WTC11 (cell line): ENCODE results near the gene MT1F. TPM values are rescaled to one million over a fixed set of nuclear protein-coding genes. Genes with fewer than 3 reads are reported as not detected.

Source experiments
- ATAC-seq: fragments of 200-7000 bp; cut with Tn5 transposase; 2 replicates; pipeline ENCODE4 v1.10.0; 2021; ENCODE audit warnings: mild to moderate bottlenecking, moderate library complexity
- CTCF ChIA-PET: fragments of 300-600 bp; sonication (Branson Sonifier 250); formaldehyde crosslinking; loops from one replicate; lab custom pipeline; 2021; ENCODE audit warnings: antibody characterized with exemption; lab: Charles Lee
- POLR2A ChIA-PET: fragments of 350-600 bp; sonication (Branson Sonifier 250); formaldehyde crosslinking; loops from one replicate; lab custom pipeline; 2021; ENCODE audit warnings: antibody characterized with exemption; lab: Charles Lee
- DNase-seq: peaks from one replicate; pipeline ENCODE4 v3.0.0; 2021; ENCODE audit warnings: low spot score
- H3K27ac Mint-ChIP-seq: 2 replicates; pipeline ENCODE4 v1.8.0; 2021; ENCODE audit warnings: mixed read lengths
- H3K27me3 Mint-ChIP-seq: 2 replicates; pipeline ENCODE4 v1.8.0; 2021; ENCODE audit warnings: low read depth, mild to moderate bottlenecking, moderate library complexity, mixed read lengths
- H3K36me3 Mint-ChIP-seq: 2 replicates; pipeline ENCODE4 v1.8.0; 2021; ENCODE audit warnings: mixed read lengths
- H3K4me1 Mint-ChIP-seq: 2 replicates; pipeline ENCODE4 v1.8.0; 2022; ENCODE audit warnings: mixed read lengths
- H3K4me3 Mint-ChIP-seq: 2 replicates; pipeline ENCODE4 v1.8.0; 2021; ENCODE audit warnings: mild to moderate bottlenecking, moderate library complexity, mixed read lengths
- H3K9me3 Mint-ChIP-seq: 2 replicates; pipeline ENCODE4 v1.8.0; 2021; ENCODE audit warnings: mixed read lengths
- ARID4B ChIP-seq: sonication (generic); formaldehyde crosslinking; IDR thresholded peaks from 2 replicates; pipeline ENCODE4 v1.8.0; 2023; ENCODE audit warnings: missing genetic modification reagents, mild to moderate bottlenecking, borderline replicate concordance
- ATF2 ChIP-seq: sonication (generic); formaldehyde crosslinking; IDR thresholded peaks from 2 replicates; pipeline ENCODE4 v1.8.1; 2022; ENCODE audit warnings: low read depth, missing genetic modification reagents, borderline replicate concordance
- CTCF ChIP-seq: fragments of 200-600 bp; IDR thresholded peaks from 2 replicates; pipeline ENCODE4 v1.8.0; 2022; ENCODE audit warnings: antibody characterized with exemption
- E2F1 ChIP-seq: sonication (generic); formaldehyde crosslinking; IDR thresholded peaks from 2 replicates; pipeline ENCODE4 v1.8.0; 2022; ENCODE audit warnings: mild to moderate bottlenecking, missing genetic modification reagents
- EMX1 ChIP-seq: fragments of 250-450 bp; sonication (Bioruptor Pico); IDR thresholded peaks from 2 replicates; pipeline ENCODE4 v1.8.0; 2021; ENCODE audit warnings: mild to moderate bottlenecking
- ERG ChIP-seq: fragments of 250-450 bp; sonication (Bioruptor Pico); IDR thresholded peaks from 2 replicates; pipeline ENCODE4 v1.8.0; 2021; ENCODE audit warnings: mild to moderate bottlenecking
- FOXP1 ChIP-seq: sonication (generic); formaldehyde crosslinking; IDR thresholded peaks from 2 replicates; pipeline ENCODE4 v1.8.0; 2022; ENCODE audit warnings: missing genetic modification reagents, mild to moderate bottlenecking, moderate library complexity, borderline replicate concordance
- GTF2I ChIP-seq: fragments of 250-450 bp; sonication (Bioruptor Pico); conservative IDR thresholded peaks from 2 replicates; pipeline ENCODE4 v1.4.0; 2021; ENCODE audit warnings: mild to moderate bottlenecking
- KAT7 ChIP-seq: sonication (generic); formaldehyde crosslinking; IDR thresholded peaks from 2 replicates; pipeline ENCODE4 v1.8.1; 2023; ENCODE audit warnings: missing genetic modification reagents, mild to moderate bottlenecking, borderline replicate concordance
- MLX ChIP-seq: sonication (generic); formaldehyde crosslinking; IDR thresholded peaks from 2 replicates; pipeline ENCODE4 v1.8.1; 2023; ENCODE audit warnings: mild to moderate bottlenecking, missing genetic modification reagents, moderate library complexity
- NFATC4 ChIP-seq: fragments of 250-450 bp; sonication (Bioruptor Pico); IDR thresholded peaks from 2 replicates; pipeline ENCODE4 v1.9.0; 2021; ENCODE audit warnings: mild to moderate bottlenecking
- PREB ChIP-seq: sonication (generic); formaldehyde crosslinking; IDR thresholded peaks from 2 replicates; pipeline ENCODE4 v1.8.1; 2022; ENCODE audit warnings: mild to moderate bottlenecking, missing genetic modification reagents, moderate library complexity, borderline replicate concordance
- SMAD4 ChIP-seq: sonication (generic); formaldehyde crosslinking; IDR thresholded peaks from 2 replicates; pipeline ENCODE4 v1.8.0; 2022; ENCODE audit warnings: mild to moderate bottlenecking, missing genetic modification reagents
- SP1 ChIP-seq: sonication (generic); formaldehyde crosslinking; conservative IDR thresholded peaks from 2 replicates; pipeline ENCODE4 v1.8.1; 2022; ENCODE audit warnings: missing genetic modification reagents
- TEAD4 ChIP-seq: sonication (generic); formaldehyde crosslinking; IDR thresholded peaks from 2 replicates; pipeline ENCODE4 v1.8.0; 2022; ENCODE audit warnings: mild to moderate bottlenecking, missing genetic modification reagents
- ZNF425 ChIP-seq: fragments of 250-450 bp; sonication (Bioruptor Pico); conservative IDR thresholded peaks from 2 replicates; pipeline ENCODE4 v1.9.0; 2021; ENCODE audit warnings: mild to moderate bottlenecking
- total RNA-seq: library from RNA; stranded (reverse); gene quantifications from 3 replicates; pipeline ENCODE4 v1.2.3, GENCODE V29; 2021

Gene MT1F
- total RNA-seq, 1 experiment from 2014 or later = 58.2 TPM

- Mint-ChIP-seq H3K27ac (0 out of 2 replicates have a peak overlapping the region, but pooled peaks have one; percentile 9), H3K36me3 (peaks cover 30% of the 10 kb centered on the region), H3K4me1 (peaks cover 31% of the 10 kb centered on the region), H3K9me3 (peaks cover 11% of the 10 kb centered on the region), H3K4me3 (no peak overlapping the region), H3K27me3 (peaks cover 17% of the 10 kb centered on the region)
- ATAC-seq (no peak), DNase-seq (no peak)
- CTCF ChIA-PET = interaction anchor here (1.0 to 1.5 kb wide), 2 partner anchors 11 to 17 kb away, joined by 3 to 4 read pairs; no protein-coding TSS in a partner anchor
- POLR2A ChIA-PET = interaction anchor here (1.3 to 4.4 kb wide), 4 partner anchors 9 to 59 kb away, joined by 3 to 44 read pairs (median 10); partner anchors contain the start of genes MT1E, MT1G and MT1H
- TF ChIP-seq EMX1 (CRISPR knock-in tag) = 0 out of 2 replicates have a peak, but pooled peaks have one; percentile 23
- no peak for TF ChIP-seq E2F1 (CRISPR knock-in tag)
- no peak for TF ChIP-seq CTCF
- no peak for TF ChIP-seq ARID4B (CRISPR knock-in tag)
- TF ChIP-seq KAT7 (CRISPR knock-in tag) = no peak
- TF ChIP-seq, all 79 proteins: peak for 1
These were observed 27.3 kb downstream of the MT1F start for GRCh38 chr16:56684926-56685590.

GRCh38 chr16:56686758-56687157 lies 29.0 kb downstream of the MT1F start:
- Mint-ChIP-seq H3K9me3 (peaks cover 16% of the 10 kb centered on the region), H3K27me3 (peaks cover 5% of the 10 kb centered on the region), H3K27ac (no peak overlapping the region), H3K4me1 (peaks cover 21% of the 10 kb centered on the region), H3K36me3 (peaks cover 30% of the 10 kb centered on the region), H3K4me3 (no peak overlapping the region)
- no peak for DNase-seq
- no peak for ATAC-seq
- ChIA-PET CTCF (no interaction called here), POLR2A (interaction anchor here (0.7 to 1.8 kb wide), 3 partner anchors 11 to 246 kb away, joined by 4 to 5 read pairs (median 4); partner anchors contain the start of gene MT1E)
- no peak for TF ChIP-seq ERG (CRISPR knock-in tag)
- TF ChIP-seq MLX (CRISPR knock-in tag) = no peak
- no peak for TF ChIP-seq ZNF425 (CRISPR knock-in tag)
- no peak for TF ChIP-seq GTF2I
- TF ChIP-seq NFATC4 (CRISPR knock-in tag) = no peak
- no peak for TF ChIP-seq FOXP1
- no peak for TF ChIP-seq SMAD4
- no peak for TF ChIP-seq TEAD4 (CRISPR knock-in tag)
- TF ChIP-seq ATF2 = no peak
- no peak for TF ChIP-seq PREB
- TF ChIP-seq SP1 (CRISPR knock-in tag) = no peak
